Brain microvascular endothelial cell (primary cell): ENCODE measurements around the gene ASPHD1.

Experiments
- DNase-seq: peaks from one replicate; pipeline ENCODE4 v3.0.0-alpha.2; 2020
- H3K27ac ChIP-seq: fragments of 250-450 bp; sonication (Bioruptor Pico); 2 replicates; pipeline ENCODE4 v1.5.1; 2020; ENCODE audit warnings: mild to moderate bottlenecking, moderate library complexity
- H3K27me3 ChIP-seq: fragments of 250-450 bp; sonication (Bioruptor Pico); replicated peaks from 2 replicates; pipeline ENCODE4 v1.5.1; 2020; ENCODE audit warnings: mild to moderate bottlenecking
- H3K36me3 ChIP-seq: fragments of 250-450 bp; sonication (Bioruptor Pico); replicated peaks from 2 replicates; pipeline ENCODE4 v1.5.1; 2020; ENCODE audit warnings: mild to moderate bottlenecking
- H3K4me3 ChIP-seq: 2 replicates; pipeline ENCODE4 v1.5.1; 2011; ENCODE audit warnings: low read depth, mild to moderate bottlenecking, control low read depth, low read length, moderate library complexity
- in situ Hi-C: cut with HindIII; loops from 2 replicates; pipeline ENCODE4 v1.10.0; 2017; ENCODE audit warnings: low sequenced_read_pairs, low pct_ligation_motif_present
- TF ChIP-seq, protein P1 (sequence below): IDR thresholded peaks from 2 replicates; pipeline ENCODE4 v1.5.1; 2011; ENCODE audit warnings: low read depth, mild to moderate bottlenecking, moderate library complexity, low read length, control low read depth, inconsistent platforms; ENCODE audit errors: missing control alignments

The ASPHD1 gene

GRCh38 chr16:29875206-29875605 is 25.1 kb upstream of the ASPHD1 start:
- in situ Hi-C loops, result no loop called here
- TF ChIP-seq, protein P1, sequence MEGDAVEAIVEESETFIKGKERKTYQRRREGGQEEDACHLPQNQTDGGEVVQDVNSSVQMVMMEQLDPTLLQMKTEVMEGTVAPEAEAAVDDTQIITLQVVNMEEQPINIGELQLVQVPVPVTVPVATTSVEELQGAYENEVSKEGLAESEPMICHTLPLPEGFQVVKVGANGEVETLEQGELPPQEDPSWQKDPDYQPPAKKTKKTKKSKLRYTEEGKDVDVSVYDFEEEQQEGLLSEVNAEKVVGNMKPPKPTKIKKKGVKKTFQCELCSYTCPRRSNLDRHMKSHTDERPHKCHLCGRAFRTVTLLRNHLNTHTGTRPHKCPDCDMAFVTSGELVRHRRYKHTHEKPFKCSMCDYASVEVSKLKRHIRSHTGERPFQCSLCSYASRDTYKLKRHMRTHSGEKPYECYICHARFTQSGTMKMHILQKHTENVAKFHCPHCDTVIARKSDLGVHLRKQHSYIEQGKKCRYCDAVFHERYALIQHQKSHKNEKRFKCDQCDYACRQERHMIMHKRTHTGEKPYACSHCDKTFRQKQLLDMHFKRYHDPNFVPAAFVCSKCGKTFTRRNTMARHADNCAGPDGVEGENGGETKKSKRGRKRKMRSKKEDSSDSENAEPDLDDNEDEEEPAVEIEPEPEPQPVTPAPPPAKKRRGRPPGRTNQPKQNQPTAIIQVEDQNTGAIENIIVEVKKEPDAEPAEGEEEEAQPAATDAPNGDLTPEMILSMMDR, result no peak
- DNase-seq, result no peak
- no peaks in the 10 kb centered on the region for H3K36me3 ChIP-seq
- no peak overlapping the region for H3K27ac ChIP-seq
- H3K27me3 ChIP-seq, result peaks cover 9% of the 10 kb centered on the region
- no peak overlapping the region for H3K4me3 ChIP-seq

GRCh38 chr16:29876217-29876593 is 24.1 kb upstream of the ASPHD1 start:
- Histone ChIP-seq H3K27me3 (peaks cover 9% of the 10 kb centered on the region), H3K4me3 (peak overlapping the region; percentile 26), H3K27ac (no peak overlapping the region), H3K36me3 (no peaks in the 10 kb centered on the region)
- in situ Hi-C loops, result no loop called here
- TF ChIP-seq, protein P1, result no peak
- DNase-seq, result no peak

DNA sequence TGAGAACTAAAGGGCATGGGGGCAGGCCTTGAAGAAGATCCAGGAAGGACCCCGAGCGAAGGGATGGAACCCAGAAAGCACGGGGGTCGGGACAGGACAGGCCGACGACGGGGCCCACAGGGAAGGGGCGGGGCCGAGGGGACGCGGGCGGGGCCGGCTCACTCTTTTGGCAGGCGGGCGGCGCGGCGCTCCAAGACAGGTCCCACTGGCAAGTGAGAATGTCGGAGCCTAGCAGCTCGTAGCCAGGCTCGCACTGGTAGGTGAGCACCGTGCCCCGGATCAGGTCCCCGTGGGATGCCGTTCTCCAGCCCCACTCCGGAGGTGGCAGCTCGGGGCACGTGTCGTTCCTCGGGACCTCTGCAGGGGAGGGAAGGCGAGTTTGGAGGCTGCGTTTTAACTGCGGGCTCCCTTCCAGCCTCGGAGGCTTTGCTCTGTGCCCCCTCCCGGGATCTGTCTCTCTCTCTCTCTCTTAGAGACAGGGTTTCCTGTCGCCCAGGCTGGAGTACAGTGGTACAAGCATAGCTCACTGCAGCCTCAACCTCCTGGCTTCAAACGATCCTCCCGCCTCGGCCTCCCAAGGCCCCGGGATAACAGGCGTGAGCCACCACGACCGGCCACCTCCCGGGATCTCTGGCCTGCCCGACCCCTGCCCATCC is 23.6 kb upstream of the ASPHD1 start:
- in situ Hi-C loops, result no loop called here
- Histone ChIP-seq H3K36me3 (no peaks in the 10 kb centered on the region), H3K4me3 (peak overlapping the region; percentile 29), H3K27ac (no peak overlapping the region), H3K27me3 (peaks cover 9% of the 10 kb centered on the region)
- TF ChIP-seq, protein P1, result no peak
- no peak for DNase-seq

DNA sequence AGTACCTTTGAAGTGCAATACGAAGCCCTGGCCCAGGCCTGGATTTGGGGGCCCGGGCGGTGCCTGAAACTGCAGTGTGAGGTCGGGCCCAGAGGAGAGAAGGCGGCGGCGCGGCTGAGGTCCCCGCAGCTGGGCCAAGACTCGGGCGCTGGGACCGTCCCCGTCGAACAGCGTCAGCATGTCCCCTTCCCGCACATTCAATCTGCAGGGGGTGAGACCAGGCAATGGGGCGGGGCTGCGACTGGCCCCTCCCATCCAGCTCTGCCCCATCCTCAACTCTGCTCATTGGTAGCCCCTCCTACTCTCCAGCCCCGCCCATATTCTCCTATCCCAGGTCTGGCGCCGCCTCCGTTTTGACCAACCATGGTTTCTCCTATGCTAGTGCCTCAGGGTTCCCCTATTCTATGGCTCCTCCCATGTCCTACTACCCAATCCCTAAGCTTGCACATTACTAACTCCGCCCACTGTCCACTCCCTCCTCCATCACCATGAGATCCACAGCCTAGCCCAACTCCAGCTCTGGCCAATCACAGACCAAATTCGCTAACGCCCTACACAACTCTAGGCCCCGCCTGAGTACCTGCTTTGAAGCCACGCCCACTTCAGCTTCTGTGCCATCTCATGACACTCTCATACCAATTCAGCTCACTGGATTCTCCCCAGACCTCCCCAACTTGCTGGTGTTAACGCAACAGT is 22.9 kb upstream of the ASPHD1 start:
- H3K27me3 ChIP-seq, result peaks cover 9% of the 10 kb centered on the region
- DNase-seq, result peak; percentile 17

DNA sequence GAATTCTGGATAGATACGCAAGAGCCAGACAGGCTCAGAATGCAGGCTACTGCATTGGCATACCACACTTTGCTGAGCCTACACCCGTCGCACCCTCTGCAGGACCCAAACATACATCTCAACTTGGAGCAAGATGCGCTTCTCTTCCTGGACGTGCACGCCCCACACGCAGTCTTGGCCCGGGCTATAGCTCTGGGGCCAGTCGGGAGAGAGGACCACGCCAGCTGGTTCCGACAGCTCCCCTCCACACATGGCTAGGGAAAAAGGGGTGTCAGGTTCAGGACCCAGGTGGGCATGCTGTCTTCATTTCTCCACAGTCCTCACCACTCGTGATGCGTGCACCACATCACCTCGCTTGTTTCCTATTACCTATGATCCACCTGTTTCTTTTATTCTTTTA is 22.1 kb upstream of the ASPHD1 start:
- Histone ChIP-seq H3K27me3 (peaks cover 9% of the 10 kb centered on the region), H3K4me3 (no peak overlapping the region), H3K36me3 (no peaks in the 10 kb centered on the region), H3K27ac (no peak overlapping the region)
- no peak for DNase-seq
- in situ Hi-C loops, result no loop called here
- TF ChIP-seq, protein P1, result no peak

More for the DNA sequence above, 22.9 kb upstream of the ASPHD1 start:
- H3K27ac ChIP-seq, result no peak overlapping the region
- H3K36me3 ChIP-seq, result no peaks in the 10 kb centered on the region
- H3K4me3 ChIP-seq, result no peak overlapping the region
- TF ChIP-seq, protein P1, result no peak
- in situ Hi-C loops, result no loop called here
